ENCODE results near the gene SORCS1.

Gene SORCS1

DNA sequence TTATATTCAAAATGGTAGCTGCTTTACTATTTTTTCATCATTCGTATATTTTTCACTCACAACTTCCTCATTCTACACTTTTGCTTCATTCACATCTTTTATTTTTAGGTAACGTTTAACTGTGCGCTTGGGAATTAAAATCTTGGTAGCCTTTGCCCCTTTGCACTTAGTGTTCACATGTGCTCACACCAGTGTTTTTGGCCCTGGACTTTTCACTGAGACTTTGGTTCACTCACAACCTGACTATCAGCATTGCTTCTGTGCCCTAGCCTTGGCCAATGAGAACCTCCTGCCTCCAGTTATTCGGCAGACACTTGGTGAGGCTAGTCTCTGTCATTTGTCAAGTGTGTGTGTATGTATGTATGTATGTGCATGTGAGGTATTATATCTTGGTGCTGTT lies 596.9 kb downstream of the SORCS1 start:
- no peak for DNase-seq

DNA sequence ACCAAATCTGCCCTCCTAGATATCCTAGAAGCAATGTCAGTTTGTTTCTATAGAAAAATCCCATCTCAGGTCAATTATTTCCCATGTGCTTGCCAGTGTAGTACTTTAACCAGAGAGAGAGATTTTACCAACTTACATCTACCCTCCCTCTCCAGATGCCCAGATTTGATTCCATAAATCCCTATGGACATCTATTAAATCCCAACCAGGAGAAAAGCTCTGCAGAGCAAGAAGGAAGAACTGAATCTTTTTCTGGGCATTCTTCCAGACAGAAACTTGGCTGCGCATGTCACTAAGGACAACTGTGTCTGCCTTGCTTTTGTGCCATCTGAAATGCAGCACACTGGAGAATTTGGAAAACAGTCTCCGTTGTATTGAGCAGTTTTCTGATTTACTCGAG lies 597.6 kb downstream of the SORCS1 start:
- no peak for DNase-seq

- no peak for DNase-seq
Observed at GRCh38 chr10:106565546-106565945, 599.0 kb downstream of the SORCS1 start.

- DNase-seq: no peak
Observed at GRCh38 chr10:106563384-106563783, 601.1 kb downstream of the SORCS1 start.

DNA sequence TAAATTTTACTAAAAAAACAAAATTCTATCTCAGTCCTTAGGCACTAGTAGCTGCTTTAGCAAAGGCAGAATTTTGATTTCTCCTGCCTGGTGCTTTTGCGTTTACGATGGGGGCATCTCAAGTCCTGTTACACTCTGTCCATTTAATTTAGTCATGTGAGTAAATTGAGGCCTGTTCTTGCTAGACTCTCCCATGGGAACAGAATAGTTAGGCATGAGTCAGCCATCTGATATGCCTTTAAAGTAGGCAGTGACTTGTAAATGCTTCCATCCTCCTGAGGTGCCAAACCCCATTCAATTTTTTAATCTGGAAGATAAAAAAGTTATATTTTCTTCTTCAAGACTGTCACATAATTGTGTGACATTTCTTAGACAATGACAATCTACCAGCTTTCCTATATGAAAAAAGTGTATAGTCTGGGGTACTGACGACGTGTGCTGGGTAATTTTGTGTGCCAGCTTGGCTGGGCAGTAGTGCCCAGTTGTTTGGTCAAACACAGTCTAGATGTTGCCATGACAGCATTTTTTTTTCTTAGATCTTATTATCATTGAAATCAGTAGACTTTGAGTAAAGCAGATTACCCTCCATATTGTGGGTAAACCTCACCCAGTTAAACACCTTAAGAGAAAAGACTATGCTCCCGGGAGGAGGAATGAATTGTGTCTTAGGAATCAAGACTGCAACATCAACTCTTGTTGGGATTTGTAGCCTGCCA lies 603.4 kb downstream of the SORCS1 start:
- no peak for DNase-seq

- DNase-seq: no peak
Observed at GRCh38 chr10:106559442-106559841, 605.1 kb downstream of the SORCS1 start.

- no peak for DNase-seq
Observed at GRCh38 chr10:106557951-106558733, 606.4 kb downstream of the SORCS1 start.

DNA sequence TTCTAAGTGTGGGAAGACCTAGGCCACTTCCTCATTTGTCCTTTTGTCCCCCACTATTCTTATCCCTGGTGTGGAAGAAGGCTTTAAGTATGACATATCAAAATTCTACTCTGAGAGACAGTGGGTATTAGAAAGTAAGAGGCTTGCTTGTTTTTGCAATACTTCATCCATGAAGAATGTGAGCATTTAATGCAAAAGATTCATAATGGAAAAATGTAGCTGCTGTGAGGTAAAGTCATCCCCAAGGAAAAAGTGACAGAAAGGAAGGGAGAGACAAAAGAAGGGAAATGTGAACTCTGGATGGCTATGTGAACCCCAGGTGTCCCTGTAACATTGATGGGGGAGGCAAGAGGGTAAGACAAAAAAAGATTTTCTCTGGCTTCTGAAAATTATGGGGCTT lies 607.5 kb downstream of the SORCS1 start:
- no peak for DNase-seq

DNA sequence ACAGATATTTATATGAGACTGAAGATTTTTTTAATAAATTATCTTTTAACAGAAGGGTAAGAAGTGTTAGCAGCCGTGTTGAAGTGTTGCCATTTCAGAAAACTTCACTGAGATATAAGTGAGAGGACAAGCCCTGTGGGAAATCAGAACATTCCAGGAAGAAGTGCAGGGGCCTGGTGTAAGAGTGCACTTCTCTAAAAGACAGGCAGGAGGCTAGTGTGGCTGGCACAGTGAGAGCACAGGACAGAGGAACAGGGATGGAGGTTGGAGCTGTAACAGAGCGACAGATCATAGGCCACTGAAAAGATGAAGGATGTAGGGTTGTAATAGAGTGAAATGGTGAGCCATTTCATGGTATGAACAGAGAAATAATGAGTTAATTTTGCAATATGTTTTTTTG lies 608.9 kb downstream of the SORCS1 start:
- no peak for DNase-seq

GRCh38 chr10:106551501-106552062 lies 612.9 kb downstream of the SORCS1 start:
- no peak for DNase-seq

- DNase-seq: no peak
Observed at GRCh38 chr10:106548832-106549231, 615.7 kb downstream of the SORCS1 start.

DNA sequence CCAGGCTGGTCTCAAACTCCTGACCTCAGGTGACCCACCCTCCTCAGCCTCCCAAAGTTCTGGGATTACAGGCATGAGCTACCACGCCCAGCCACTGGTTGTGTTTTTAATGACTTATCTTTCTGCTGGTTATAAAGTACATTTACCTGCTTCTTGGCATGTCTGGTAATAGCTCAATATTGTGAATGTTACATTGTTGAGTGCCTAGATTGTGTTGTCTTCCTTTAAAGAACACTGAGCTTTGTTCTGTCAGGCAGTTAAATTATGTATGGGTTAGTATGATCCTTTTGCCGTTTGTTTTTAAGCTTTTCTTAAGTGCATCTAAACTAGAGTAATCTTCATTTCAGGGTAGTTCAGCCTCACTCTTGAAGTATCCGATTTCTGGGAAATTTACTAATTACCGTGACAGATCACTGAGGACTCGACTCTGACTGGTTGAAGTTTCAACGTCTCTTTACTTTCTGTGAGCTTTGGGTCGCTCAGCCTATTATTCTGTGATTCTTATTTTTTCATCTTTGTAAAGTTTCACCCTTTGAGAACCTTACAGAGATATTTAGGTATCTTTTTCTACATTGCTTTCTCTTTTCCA lies 617.4 kb downstream of the SORCS1 start:
- DNase-seq: no peak

GRCh38 chr10:106542461-106542860 lies 622.0 kb downstream of the SORCS1 start:
- no peak for DNase-seq

GRCh38 chr10:106540645-106541044 lies 623.9 kb downstream of the SORCS1 start:
- no peak for DNase-seq

DNA sequence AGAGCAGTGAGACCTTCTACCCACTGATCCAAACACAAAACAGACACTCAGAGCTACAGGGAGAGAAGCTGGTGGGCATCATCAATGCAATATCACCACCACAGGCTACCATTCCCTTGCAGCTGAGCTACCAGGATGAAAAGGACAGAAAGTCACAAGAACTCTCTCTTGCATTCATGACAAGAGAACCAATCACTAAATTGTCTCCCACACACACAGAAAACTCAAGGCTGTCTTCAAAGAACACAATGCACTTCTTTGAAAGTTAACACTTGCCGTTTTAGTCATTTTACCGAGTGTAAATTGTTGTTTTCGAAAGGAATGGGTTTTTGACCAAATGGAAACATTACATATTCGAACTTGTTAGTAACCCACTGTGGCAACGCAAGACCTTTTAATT lies 626.6 kb downstream of the SORCS1 start:
- no peak for DNase-seq

GRCh38 chr10:106535304-106535953 lies 629.1 kb downstream of the SORCS1 start:
- DNase-seq: no peak

DNA sequence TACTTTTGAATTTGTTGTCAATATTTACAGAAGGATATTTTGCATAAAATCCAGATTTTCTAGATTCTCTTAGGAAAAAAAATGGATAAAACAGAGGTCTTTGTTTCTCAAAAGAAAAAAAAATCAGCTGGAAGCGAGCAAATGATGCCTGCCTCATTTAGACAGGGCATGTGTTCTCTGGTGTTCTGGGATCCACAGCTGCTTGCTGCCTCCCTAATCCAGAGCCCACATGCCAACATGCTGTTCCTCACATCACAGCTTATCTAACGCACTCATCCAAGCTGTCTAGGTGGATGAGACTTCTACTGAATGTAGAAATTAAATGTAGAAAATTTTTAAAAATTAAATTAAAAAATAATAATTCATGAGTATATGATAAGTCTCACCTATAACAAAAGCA lies 630.1 kb downstream of the SORCS1 start:
- no peak for DNase-seq

GRCh38 chr10:106528702-106529101 lies 635.8 kb downstream of the SORCS1 start:
- no peak for DNase-seq

DNA sequence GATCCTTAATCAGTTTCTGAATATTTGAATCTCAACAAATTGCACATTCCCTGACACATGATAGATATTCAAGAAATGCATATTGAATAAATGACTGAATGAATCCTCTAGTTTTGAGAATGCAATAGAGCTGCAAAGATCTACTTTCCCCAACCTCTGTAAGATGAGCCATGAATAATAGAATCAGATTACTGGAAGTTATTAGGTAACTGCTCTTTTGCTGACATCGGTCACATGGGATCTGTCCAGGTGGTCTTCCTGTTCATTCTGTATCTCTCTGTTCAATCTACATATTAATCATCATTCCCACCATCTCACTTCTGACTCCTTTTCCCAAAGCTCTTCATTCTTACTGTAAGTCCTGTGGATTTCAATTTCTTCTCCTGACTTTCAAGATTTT lies 638.7 kb downstream of the SORCS1 start:
- DNase-seq: no peak

All from stimulated activated CD4-positive, alpha-beta T cell treated with anti-CD3 and anti-CD28 coated beads, Interleukin-15, amount 100 ng/mL, for 24 hours (primary cell).